Measurements from ENCODE around the gene SNX27.
A peak's percentile ranks its signal among the peaks of the same experiment; 100 is the strongest.

Gene SNX27

DNA sequence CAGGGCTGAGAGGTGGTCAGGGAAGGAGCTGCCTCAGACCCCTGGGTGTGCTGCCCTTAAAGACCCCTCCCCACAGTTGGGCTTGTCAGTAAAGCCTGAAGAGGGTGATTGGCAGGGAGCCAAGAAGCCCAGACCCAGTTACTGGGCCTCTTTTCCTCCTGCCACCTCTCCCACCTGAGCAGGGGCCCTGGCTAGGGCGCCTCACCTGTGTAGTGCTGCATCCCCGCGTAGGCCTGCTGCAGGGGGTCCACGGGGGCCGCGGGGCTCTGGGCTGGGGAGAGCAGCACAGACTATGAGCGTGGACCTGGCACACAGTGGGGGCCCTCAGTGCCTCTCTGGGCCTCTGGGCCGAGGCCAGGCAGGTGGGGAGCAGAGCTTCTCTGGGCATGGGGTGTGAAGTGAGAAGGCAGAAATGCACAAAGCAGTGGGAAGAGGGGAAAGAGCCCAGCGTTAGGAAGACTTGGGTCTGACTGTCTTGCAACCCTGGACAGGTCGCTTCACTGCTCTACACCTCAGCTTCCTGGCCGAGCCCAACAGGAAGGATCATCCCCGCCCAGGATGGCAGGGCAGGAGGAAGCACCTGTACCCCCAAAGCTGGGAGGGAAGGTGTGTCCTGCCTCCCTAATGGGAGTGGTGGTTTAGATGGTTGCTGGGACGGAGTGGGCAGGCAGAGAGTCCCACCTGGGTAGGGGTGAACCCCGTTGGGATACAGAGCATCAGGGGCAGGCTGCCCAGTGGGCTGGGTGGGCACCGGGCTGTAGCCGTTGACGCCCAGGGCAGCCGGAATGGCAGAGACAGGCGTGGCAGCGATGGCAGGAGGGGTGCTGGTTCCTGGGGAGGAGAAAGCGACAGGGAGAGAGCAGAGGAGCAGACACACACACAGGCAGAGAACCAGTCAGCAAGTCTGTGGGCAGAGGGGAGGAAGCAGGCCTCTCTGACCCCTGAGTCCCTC lies 94.9 kb downstream of the SNX27 start:
- no peak for DNase-seq

DNA sequence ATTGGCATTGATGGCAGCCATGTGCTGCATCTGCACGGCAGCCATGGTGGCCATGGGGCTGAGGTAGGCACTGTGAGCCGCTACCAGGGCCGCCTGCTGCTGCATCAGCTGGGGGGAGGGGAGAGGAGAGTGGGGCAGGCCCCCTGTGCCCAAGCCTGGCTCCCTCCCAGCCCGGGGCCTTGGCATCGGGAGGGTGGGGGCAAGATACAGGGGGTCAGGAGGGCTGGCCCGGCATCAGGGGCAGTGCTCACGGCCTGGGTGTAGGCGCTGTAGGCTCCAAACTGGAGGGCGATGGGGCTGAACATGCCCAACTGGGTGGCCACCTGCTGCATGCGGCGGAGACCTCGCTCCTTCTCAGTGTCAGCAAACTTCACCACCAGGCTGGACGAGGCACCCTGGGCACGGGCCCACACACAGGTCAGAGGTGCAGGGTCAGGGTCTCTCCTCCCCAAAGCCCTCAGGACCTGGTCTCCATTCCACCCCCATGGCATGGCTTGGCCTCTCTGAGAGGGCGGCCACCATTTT lies 95.8 kb downstream of the SNX27 start:
- no peak for DNase-seq

DNA sequence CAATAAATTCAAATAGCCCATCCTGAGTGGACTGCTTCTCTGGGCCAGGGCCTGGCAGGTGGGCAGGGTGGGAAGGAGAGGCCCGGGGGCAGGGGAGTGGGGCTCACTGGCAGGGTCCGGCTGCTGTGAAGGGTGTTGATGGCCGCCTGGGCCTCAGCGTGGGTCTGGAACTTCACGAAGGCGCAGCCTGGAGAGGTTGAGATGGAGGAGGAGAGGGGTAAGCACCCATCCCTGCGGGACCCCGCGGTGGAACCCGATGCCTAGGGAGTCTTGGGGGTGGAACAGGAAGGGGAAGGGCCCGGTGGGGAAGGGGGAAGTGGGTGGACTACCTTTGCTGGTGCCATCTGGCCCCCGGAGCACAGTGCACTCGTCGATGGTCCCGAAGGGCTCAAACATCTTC lies 97.0 kb downstream of the SNX27 start:
- DNase-seq, result no peak

DNA sequence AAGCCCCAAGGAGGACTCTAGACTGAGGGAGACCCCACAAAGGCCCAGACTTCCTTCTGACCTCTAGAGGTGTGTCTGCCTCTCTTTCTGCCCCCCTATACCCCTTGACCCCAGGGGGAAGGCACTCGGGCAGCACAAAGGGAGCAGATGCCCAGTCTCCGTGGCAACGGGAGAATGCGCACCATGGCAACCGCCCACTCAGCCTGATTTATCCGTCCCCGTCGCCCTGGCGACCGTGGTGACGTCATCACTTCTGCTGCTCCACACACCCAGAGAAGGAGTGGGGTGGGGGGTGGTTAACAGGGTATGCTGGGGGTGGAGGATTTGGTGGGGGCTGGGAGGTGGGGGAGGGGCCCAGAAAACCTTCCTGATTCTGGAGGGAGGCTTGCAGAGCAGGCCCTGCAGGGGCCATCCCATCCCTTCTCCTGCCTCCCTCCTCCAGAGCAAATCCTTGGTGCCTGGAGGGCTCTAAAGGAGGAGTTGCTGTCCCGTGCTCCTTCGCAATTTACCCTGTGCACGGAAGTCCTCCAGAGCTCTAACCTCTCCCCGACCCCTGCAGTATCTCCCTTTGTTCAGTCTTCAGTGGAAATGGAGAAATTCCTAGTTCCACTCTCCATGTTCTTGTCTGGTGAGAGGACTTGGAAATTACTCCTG lies 98.5 kb downstream of the SNX27 start:
- DNase-seq, result peak; percentile 64

DNA sequence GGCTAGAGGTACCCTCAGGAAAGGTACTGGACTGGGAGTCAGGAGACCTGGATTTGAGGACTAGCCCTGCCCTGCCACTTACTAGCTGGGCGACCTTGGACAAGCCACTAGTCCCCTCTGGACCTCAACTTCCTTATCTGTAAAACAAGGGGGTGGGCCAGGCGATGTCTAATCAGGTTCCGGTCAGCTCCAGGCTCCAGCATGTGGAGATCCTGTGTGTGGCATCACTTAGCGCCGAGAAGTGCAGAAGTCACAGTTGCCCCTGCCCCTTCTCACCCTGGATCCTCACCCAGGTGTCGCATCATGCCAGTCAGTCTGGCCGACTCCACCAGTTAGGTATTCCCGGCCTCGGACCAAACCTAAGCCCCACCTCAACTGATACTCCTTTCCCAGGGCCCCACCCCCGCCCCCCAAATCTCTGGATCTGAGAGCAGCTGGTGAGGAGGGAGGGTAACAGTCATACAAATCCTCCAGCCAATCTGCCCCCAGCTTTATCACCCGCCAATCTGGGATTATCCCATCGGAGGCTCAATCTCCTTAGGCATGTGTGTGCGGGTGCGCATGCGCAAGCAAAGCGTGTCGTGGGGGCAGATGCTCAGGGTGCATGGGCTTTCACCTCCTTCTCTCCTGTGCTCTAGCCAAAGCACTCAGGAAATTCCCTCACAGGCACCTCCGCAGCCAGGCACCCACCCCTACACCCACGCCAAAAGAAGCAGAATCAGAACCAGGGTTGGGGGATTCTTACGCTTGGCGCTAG lies 99.4 kb downstream of the SNX27 start:
- DNase-seq, result no peak

DNA sequence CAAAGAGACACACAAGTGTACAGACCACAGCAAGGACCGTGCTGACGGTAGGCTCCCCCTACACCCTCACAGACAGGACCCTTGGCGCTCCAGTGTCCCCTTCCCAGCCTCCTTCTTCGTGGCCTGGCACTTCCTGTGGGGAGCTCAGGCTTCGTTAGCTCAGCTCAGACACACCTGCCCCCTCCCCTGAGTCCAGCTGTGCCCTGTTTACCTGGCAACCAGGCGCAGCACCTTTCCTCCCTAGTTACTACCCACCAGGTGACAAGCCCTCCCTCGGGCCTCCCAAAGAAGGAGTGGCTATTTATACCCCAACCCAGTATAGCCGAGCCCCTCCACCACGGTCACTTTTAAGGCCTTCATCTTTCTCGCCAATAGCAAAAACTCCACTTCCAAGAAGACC lies 100.1 kb downstream of the SNX27 start:
- DNase-seq, result peak; percentile 81

DNA sequence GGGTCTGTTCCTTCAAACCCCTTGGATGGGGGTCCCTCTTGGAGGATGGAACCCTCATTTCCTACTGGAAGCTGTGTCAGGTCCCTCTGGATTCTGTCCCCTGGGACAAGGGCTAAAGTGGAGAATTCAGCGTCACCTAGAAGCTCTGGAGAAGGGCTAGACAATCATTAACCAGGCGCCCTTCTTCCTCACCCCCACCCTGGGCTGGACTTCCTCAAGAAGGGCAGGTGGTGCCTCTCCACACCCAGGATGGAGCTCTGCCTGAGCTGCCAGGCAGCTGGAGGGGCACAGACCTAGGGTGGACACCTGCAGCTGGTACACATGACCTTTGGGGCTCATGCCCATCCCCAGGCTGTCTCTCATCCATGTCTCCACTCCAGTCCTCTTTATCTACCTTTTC lies 101.2 kb downstream of the SNX27 start:
- no peak for DNase-seq

DNA sequence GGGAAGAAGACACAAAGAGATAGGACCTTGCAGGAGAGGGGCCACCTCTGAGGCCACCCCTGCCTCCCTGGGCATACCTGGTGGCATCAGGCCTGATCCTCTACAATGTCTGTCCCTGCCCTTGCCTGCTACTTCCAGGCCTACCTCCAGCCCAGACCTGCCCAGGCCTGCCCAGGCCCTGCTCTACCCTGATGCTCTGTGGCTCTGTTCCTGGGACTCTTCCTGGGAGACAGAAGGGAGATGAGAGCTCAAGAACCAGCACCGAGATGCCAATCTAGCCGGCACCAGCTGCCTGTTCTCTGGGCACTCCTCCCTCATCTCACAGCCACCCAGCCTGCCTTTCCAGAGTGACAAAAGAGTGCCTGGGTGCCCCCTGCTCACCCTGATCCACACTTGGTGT lies 102.0 kb downstream of the SNX27 start:
- DNase-seq, result no peak

DNA sequence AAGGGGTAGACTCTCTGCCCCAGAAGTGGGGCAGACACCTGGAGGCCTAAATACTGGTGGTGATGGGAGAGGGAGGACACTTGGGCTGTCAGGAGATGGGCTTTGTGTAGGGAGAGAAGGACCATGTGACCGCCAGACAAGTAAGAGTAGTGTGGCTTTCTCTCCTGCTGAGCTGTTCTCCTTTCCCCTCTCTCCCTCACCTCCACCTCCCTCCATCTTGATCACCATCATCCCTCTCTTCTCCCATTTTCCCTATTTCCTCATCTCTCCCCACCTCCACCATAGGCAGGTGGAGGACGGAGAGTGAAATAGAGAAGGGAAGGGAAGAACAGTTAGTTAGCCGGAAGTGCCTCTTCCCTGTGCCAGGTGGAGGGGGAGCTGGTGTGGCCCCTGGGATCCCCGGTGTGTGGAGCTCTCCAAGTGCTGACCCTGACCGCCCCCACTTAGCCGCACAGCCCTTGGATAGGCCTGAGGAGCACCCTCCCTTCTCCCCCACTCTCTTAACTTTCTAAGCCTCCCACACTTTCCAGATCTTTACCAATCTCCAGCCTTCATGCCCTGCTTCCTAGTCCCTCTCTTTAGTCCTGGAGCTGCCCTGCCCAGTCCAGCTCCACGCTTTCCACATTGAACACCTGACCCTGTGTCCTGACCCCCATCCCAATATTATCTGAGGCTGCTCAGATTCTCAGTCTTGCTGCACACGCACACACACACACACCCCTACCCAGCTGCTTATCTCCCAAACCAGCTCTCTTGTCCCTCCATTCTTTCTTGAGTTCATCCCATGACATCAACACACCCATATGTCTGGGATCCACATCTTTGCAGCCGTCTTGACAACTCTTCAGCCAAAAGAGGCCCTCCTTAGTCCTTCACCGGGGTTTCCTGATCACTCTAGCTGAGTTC lies 103.2 kb downstream of the SNX27 start:
- DNase-seq, result no peak

DNA sequence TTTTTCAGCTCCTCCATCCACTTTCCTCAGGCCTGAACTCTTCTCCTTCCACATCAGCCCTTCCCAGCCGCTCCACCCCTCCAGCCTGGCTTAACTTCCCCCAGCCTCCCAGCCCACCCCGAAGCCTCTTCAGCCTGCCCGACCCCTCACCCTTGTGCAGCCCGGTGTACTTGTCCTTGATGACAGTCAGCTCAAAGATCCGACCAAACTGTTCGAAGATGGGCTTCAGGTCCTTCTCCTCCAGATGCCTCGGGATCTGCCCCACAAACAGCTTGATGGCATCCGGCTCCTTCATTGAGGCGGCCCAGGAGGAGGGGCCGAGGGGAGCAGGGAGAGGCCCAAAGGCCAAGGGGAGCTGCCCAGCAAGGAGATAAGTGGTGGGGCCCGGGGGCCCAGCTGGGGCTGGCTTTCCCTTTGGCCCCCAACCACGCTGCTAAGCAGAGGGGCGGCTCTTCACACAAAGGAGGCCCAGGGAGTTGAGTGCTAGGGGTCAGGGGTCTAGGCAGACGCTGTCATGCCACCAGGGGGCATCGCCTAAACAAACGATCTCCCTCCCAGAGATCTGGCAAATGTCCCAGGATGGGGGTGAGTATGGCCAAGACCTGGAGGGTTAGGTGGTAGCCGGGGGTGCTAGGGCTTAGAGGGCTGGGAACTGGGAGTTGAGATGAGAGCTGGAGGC lies 104.0 kb downstream of the SNX27 start:
- peak; percentile 88 for DNase-seq

DNA sequence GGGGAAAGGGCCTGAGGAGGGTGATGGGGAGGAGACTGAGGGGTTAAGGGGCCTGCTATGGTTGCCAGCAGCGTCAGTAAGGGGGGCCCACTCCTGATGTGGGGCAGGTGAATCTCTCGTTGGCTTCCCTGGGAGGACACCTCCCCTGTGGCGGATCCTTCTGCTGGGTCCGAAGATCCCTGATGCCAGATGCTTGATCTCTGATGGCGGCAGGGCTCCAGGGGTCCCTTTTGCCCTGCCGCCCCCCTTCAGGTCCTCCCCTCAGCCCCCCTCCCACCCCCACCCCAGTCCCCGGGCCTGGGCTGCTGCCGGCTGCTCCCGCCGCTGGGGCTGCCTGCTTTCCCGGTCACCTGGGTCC lies 104.5 kb downstream of the SNX27 start:
- DNase-seq, result no peak

DNA sequence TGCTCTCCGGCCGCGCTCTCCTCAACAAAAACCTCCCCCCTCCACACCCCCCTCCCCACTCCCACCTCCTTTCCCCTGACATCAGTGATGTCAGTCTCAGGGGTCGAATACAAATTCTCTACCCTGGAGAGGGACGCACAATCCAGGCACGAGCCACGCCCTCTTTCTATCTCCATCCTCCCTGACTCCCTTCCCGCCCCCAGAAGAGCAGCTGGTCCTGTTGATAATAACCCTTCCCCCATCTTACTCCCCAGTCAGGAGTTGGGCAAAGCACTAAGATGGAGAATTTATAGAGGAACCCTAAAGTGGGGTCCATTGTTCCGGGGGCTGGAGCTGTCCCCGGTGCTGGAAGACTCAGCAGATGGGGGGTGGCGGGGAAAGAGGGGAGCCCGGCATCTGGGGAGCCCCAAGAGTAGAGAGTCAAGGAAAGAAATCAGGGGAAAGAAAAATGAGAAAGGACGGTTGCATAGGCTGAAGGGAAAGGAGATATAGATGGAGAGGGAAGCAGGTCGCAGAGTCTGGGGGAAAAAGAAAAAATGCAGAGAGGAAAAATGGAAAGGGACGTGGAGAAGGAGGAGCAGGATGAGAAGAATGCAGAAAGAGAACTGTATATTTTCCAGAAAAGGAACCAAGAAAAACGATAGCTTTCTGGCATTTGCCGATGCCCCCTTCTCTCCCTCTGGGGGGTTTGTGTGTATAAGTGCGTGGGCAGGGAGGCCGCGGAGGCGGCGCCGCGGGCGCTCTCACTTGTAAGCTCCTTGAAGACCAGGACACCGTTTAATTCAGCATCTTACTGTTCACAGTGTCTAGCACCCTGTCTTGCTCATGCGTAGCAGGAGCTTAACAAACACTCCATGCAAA lies 105.2 kb downstream of the SNX27 start, which contains the start of gene CELF3:
CELF3 (minus strand) TSS at position 33 of the 861 bp plus-strand sequence. CDS start 783 bp downstream, outside the sequence.
- DNase-seq, result peak; percentile 95

DNA sequence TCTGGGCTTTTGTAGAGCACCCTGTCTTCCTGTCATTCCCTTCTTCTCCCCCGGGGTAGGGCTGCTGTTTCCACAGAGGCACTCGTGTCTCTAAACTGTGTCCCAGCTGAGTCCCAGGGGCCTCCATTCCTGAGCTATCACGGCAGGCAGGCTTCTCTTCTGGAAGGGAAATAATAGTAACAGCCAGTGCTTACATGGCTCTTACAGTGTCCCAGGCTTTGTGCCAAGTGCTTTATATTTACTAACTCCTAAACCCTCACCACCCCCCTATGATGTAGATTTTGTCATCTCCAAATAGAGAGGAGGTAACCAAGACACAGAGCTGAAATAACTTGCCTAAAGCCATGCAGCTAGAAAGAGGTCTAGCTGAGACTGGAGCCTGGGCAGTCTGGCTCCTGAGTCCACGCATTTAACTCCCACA lies 106.2 kb downstream of the SNX27 start:
- no peak for DNase-seq

DNA sequence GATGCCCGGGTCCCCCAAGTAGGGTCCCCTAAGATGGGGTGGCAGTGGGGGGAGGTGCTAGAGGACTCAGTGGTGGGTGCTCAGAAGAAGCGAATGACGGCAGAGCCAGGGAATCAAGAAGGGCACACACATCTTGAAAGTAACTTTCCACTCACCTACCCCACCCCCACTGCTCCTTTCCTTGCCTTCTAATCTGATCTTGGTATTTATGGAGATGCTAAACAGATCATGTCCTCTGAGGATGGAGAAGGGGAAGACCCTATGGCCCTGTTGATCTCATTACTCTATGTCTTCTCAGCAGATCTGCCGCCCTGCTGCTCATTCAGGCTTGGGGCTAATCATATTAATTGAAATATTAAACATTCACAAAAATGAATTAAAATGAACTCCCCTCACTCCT lies 106.8 kb downstream of the SNX27 start:
- no peak for DNase-seq

DNA sequence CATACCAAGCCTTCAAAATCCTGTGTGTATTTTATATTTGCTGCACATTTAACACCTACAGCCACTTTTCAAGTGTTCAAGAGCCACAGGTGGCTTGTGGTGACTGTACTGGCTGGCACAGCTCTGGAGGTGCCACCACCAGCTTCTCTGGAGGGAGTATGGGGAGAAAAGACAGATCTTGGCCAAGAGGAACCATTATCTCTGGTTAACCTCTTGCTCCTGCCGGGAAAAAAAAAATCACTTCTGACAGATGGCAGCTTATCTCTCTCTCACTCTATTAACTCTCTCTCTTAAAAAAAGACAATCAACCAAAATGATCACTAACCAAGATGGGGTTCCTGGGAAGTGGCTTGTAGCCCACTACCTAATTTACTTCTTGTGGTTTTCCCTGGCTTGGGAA lies 108.3 kb downstream of the SNX27 start:
- DNase-seq, result no peak

DNA sequence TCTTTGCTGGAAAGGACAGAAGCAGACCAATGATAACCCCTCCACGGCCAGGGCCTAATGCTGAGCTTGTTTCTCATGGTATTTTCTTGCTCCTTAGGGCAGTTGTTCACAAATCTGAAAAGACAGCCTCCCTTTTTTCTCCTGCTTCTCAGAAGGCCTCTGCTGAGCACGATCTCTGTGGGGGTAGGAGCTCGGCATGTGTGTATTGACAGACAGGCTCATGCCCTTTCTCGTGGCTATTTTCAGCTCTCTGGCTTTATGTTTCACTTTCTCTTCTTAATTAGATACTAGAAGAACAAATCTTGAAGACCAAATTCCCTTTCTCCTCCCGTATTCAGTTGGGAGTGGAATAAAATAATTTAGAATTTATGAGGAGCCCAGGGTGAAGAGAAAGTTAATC lies 108.7 kb downstream of the SNX27 start:
- DNase-seq, result no peak

DNA sequence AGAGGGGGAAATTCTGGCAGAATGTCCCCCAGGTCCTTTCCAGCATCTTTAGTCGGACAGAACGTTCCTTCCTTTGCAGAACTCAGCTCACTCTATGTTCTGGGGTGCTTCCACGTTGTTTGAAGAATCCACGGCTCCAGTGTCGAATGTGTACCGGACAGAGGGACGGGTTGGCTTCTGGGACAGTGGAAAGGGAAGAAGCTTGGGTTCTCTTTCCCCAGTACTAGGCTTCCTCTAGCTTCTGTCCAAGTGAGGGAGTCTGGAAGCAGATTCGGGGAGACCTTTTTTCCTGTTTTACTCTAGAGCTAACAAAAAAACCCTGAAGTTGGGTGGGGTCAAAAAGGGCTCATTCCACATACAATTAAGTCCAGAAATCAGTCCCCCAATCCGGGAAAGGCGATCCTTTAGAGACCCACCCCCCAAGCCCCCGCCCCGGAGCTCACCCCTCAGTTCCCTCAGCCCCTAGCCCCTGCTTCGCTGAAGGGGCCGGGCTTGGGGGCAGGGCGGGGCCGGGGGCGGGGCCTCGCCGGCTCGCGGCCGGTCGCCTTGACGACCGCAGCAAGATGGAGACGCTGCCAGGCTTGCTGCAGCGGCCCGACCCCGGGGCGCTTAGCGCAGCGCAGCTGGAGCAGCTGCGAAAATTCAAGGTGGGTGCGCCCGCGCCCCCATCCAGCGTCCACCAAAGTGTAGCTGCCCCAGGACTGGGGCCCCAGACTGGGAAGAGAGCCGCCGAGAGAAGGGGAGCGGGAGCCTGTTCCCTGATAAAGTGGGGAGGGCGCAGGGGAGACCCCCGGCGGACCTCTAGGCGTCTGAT lies 109.3 kb downstream of the SNX27 start, which contains the start of gene RIIAD1:
RIIAD1 (plus strand) TSS at position 549 of the 814 bp plus-strand sequence; CDS start at position 564, 15 bp downstream.
- DNase-seq, result peak; percentile 49

DNA sequence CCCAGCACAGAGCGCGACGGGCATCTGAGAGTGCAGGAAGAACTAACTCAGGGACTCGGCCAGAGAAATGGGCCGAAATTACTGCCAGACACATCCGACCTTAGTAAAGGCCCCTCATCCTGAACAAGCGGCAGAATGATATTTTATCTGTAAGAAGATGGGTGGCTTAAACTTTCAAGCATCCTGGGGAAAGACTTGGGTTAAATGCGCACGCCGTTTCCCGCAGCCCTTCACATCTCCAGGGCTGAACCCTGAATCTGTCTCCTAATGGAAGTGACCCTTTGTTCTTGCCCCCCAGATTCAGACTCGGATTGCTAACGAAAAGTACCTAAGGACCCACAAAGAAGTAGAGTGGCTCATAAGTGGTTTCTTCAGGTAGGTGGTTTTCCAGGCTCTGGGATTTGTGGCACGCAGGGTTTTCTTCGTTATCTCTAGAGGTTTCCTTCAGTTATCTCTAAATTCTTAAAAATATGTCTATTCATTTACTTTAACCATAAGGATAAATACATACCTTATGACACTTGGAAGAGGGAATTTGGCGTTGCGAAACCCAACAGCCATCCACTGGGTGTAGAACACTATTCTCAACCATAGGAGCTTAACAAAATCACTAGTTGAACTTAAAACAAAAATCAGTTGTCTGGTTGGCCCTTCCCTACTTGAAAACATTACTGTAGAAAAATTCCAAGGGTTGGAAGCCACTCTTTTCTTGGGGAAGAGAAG lies 110.1 kb downstream of the SNX27 start:
- no peak for DNase-seq

Data from NCI-H146 (cell line).